HepG2 (cell line): ENCODE results near the gene ACTRT2. TPM values are rescaled to one million over a fixed set of nuclear protein-coding genes. Genes with fewer than 3 reads are reported as not detected.

Source experiments
- ATAC-seq: fragments of 200-7000 bp; cut with Tn5 transposase; 3 replicates; pipeline ENCODE4 v1.9.1; 2020; ENCODE audit warnings: mild to moderate bottlenecking, moderate library complexity
- BruUV-seq: library from RNA; stranded (reverse); fragments of 400-500 nt; replicated peaks from 2 replicates; lab custom pipeline; 2021; lab: Mats Ljungman, UMichigan
- CTCF ChIA-PET: fragments of 300-600 bp; formaldehyde crosslinking; extraction: SDS; loops from one replicate; lab custom pipeline; 2021; ENCODE audit warnings: low total read pairs, inconsistent platforms, low intra/inter-chr PET ratio; lab: Yijun Ruan, JAX
- POLR2A ChIA-PET: fragments of 350-600 bp; sonication (Branson Sonifier 250); formaldehyde crosslinking; loops from one replicate; lab custom pipeline; 2020; ENCODE audit warnings: antibody characterized with exemption, inconsistent platforms; lab: Yijun Ruan, JAX
- DNase-seq: peaks from one replicate; pipeline ENCODE4 v3.0.0-alpha.2; 2015; ENCODE audit warnings: low spot score
- FAIRE-seq: peaks from 3 replicates; lab custom pipeline; 2011; peaks lifted over from hg19 to GRCh38; lab: Jason Lieb, UNC
- H2AFZ ChIP-seq: one replicate; pipeline ENCODE4 v1.6.1; 2011; ENCODE audit warnings: low read length, inconsistent platforms
- H3K27ac ChIP-seq: fragments of 300-600 bp; 3 replicates; pipeline ENCODE4 v1.8.0; 2011; ENCODE audit warnings: mixed run types, mild to moderate bottlenecking, mixed read lengths, low read length, inconsistent platforms; ENCODE audit not compliant: insufficient read depth; ENCODE audit errors: extremely low read length
- H3K27me3 ChIP-seq, 2 experiments: fragments of 200-600 bp in 1 of 2; 2 replicates in 1 of 2; 3 replicates in 1 of 2; pipeline versions ENCODE4 v1.6.0 to v1.8.0; 2011; ENCODE audit warnings: low read length in 2 of 2, mild to moderate bottlenecking in 2 of 2, moderate library complexity in 2 of 2, inconsistent platforms in 1 of 2; ENCODE audit not compliant: insufficient read depth in 2 of 2, control insufficient read depth in 1 of 2
- H3K36me3 ChIP-seq, 2 experiments: fragments of 200-600 bp in 1 of 2; replicated peaks in 1 of 2; 2 replicates in 1 of 2; 3 replicates in 1 of 2; pipeline versions ENCODE4 v1.5.1 to v1.8.0; 2011; ENCODE audit warnings: low read length in 2 of 2, inconsistent platforms in 1 of 2; ENCODE audit not compliant: insufficient read depth in 2 of 2, control insufficient read depth in 1 of 2
- H3K4me1 ChIP-seq: 2 replicates; pipeline ENCODE4 v1.5.1; 2012; ENCODE audit warnings: low read length, inconsistent platforms; ENCODE audit not compliant: insufficient read depth
- H3K4me2 ChIP-seq: 2 replicates; pipeline ENCODE4 v1.6.0; 2011; ENCODE audit warnings: low read depth, low read length, inconsistent platforms
- H3K4me3 ChIP-seq, 3 experiments: fragments of 200-600 bp in 1 of 3; sonication (generic), shearing (Covaris generic) in 1 of 3; replicated peaks in 1 of 3; 2 replicates each; pipeline ENCODE4 v1.5.1; 2011 to 2016; ENCODE audit warnings: low read length in 3 of 3, inconsistent platforms in 2 of 3, low read depth in 2 of 3, mild to moderate bottlenecking in 2 of 3, control low read depth in 1 of 3, mixed read lengths in 1 of 3; ENCODE audit not compliant: insufficient read depth in 1 of 3
- H3K79me2 ChIP-seq: one replicate; pipeline ENCODE4 v1.6.1; 2011; ENCODE audit warnings: low read length, inconsistent platforms; ENCODE audit not compliant: insufficient read depth
- H3K9ac ChIP-seq: 2 replicates; pipeline ENCODE4 v1.6.0; 2011; ENCODE audit warnings: mild to moderate bottlenecking, low read depth, low read length, inconsistent platforms; ENCODE audit not compliant: insufficient read depth
- H3K9me3 ChIP-seq: 2 replicates; pipeline ENCODE4 v1.5.1; 2012; ENCODE audit warnings: mild to moderate bottlenecking, low read length
- H4K20me1 ChIP-seq: 2 replicates; pipeline ENCODE4 v1.6.0; 2011; ENCODE audit warnings: inconsistent platforms, mild to moderate bottlenecking, low read length, moderate library complexity; ENCODE audit not compliant: insufficient read depth
- HNF4A ChIP-seq: sonication (generic); formaldehyde crosslinking; IDR thresholded peaks from 2 replicates; pipeline ENCODE4 v1.4.0; 2020; ENCODE audit warnings: missing genetic modification reagents
- KLF9 ChIP-seq: IDR thresholded peaks from 2 replicates; pipeline ENCODE4 v1.6.1; 2016; ENCODE audit warnings: low read depth
- STAG1 ChIP-seq: sonication (generic); formaldehyde crosslinking; IDR thresholded peaks from 2 replicates; pipeline ENCODE4 v1.4.0; 2020; ENCODE audit warnings: missing genetic modification reagents
- TCF7 ChIP-seq: sonication (generic); IDR thresholded peaks from 2 replicates; pipeline ENCODE4 v1.6.1; 2016; ENCODE audit warnings: antibody characterized with exemption, low read depth
- ZMAT3 ChIP-seq: sonication (generic); formaldehyde crosslinking; conservative IDR thresholded peaks from 2 replicates; pipeline ENCODE4 v1.7.0; 2021; ENCODE audit warnings: missing genetic modification reagents
- ZNF589 ChIP-seq: sonication (generic); formaldehyde crosslinking; conservative IDR thresholded peaks from 2 replicates; pipeline ENCODE4 v1.8.0; 2022; ENCODE audit warnings: mild to moderate bottlenecking, moderate library complexity, missing genetic modification reagents
- WGBS: methylation state at CpG from one replicate; pipeline ENCODE4 v1.1.6; 2017; ENCODE audit warnings: low lambda C conversion rate; 5-methylcytosine and 5-hydroxymethylcytosine counted together
- in situ Hi-C: cut with HindIII; loops from 2 replicates; pipeline ENCODE4 v1.10.0; 2017; ENCODE audit warnings: low pct_unique_long_range_greater_than_20kb; ENCODE audit not compliant: extremely low pct_ligation_motif_present
- intact Hi-C: fragments of 100-400 bp; cut with micrococcal nuclease; formaldehyde crosslinking; loops from one replicate; pipeline ENCODE4 v1.10.0; 2022; ENCODE audit not compliant: unreplicated experiment
- polyA plus RNA-seq, 8 experiments: library from polyadenylated mRNA; depleted of rRNA in 3 of 8; stranded (reverse) in 7 of 8; unstranded in 1 of 8; fragments of >200 nt; fragmentation: Illumina TruSeq in 4 of 8; extraction: Trizol in 4 of 8; gene quantifications; 2 replicates each; pipeline versions ENCODE4 v1.2.1 to v1.2.3, GENCODE V29; 2011 to 2016; ENCODE audit warnings: low read depth in 4 of 8, missing spikeins in 1 of 8, mixed read lengths in 1 of 8; ENCODE audit not compliant: insufficient read depth in 1 of 8
- total RNA-seq, 5 experiments: library from RNA; depleted of rRNA; stranded (reverse); fragments of >200 nt; fragmentation: Illumina TruSeq; extraction: Trizol; gene quantifications; 2 replicates each; pipeline ENCODE4 v1.2.3, GENCODE V29; 2016; ENCODE audit warnings: low read depth in 1 of 5
- TF ChIP-seq, protein P1 (sequence below): sonication (generic); formaldehyde crosslinking; IDR thresholded peaks from 2 replicates; pipeline ENCODE4 v1.5.0; 2020; ENCODE audit warnings: mild to moderate bottlenecking, missing genetic modification reagents, moderate library complexity

Gene ACTRT2
- total and polyA plus RNA-seq, 2 of the 13 experiments (the other 11 are each of a cell fraction or from before 2014, with no cell fraction given), result not detected

DNA sequence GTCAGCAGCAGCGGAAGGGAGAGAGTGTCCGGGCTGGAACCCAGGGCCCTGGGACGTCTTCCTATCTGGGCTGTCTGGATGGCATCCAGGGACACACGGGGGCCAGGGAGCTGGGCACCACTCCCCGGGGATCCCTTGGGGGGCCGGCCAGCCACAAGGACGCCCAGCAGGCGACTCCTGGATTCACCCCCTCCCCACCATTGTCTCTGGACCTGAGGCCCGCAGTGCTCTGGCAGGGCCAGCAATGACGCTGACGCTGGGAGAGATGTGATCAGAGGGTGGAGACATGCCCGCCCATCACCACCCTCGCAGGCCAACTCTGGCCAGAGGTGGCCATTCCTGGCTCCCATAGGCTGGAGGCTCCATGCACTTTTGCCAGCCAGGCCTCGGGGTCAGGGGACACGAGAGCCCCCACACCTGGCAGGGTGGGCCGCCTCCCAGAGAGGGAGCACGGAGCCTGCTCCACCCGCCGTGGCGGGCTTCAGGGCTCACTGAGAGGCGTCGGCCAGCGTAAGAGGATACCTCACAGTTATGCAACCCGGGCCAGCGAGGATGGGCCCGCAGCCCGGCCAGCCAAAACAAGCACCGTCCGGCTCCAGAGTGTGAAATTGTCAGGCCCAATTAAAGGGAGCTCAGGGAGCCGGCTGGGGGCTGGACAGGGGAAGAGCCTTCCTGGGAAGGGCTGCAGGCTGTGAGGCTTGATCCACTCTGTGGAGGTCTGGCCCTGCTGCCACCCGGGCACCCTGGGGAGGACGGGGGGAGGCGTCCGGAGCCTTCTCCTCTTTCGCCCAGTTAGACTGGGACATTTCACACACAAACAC, 10.3 kb downstream of the ACTRT2 start:
- Histone ChIP-seq H3K4me3 (no peak overlapping the region), H3K27me3 (peaks cover 13 to 86% of the 10 kb centered on the region in 2 experiments; a peak in 4 of 5 replicates), H4K20me1 (no peaks in the 10 kb centered on the region), H3K36me3 (no peaks in the 10 kb centered on the region), H3K27ac (no peak overlapping the region), H3K4me2 (no peak overlapping the region; the same call in 1 of the 2 replicates), H3K4me1 (no peaks in the 10 kb centered on the region), H2AFZ (no peak overlapping the region), H3K9me3 (no peaks in the 10 kb centered on the region), H3K9ac (no peak overlapping the region), H3K79me2 (no peaks in the 10 kb centered on the region)
- FAIRE-seq, result no peak
- intact Hi-C loops (no loop called here), in situ Hi-C loops (no loop called here)
- CTCF ChIA-PET, result no interaction called here
- ATAC-seq, result no peak; the same call in 2 of the 3 replicates
- BruUV-seq, result no TSS peak
- TF ChIP-seq, protein P1, sequence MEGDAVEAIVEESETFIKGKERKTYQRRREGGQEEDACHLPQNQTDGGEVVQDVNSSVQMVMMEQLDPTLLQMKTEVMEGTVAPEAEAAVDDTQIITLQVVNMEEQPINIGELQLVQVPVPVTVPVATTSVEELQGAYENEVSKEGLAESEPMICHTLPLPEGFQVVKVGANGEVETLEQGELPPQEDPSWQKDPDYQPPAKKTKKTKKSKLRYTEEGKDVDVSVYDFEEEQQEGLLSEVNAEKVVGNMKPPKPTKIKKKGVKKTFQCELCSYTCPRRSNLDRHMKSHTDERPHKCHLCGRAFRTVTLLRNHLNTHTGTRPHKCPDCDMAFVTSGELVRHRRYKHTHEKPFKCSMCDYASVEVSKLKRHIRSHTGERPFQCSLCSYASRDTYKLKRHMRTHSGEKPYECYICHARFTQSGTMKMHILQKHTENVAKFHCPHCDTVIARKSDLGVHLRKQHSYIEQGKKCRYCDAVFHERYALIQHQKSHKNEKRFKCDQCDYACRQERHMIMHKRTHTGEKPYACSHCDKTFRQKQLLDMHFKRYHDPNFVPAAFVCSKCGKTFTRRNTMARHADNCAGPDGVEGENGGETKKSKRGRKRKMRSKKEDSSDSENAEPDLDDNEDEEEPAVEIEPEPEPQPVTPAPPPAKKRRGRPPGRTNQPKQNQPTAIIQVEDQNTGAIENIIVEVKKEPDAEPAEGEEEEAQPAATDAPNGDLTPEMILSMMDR (CRISPR knock-in tag), result no peak
- TF ChIP-seq STAG1 (CRISPR knock-in tag), result no peak
- no peak for TF ChIP-seq HNF4A (CRISPR knock-in tag)
- no peak for TF ChIP-seq TCF7
- no peak for TF ChIP-seq KLF9 (CRISPR knock-in tag)
- TF ChIP-seq ZNF589 (CRISPR knock-in tag), result no peak
- no peak for TF ChIP-seq ZMAT3 (CRISPR knock-in tag)
- 8% methylated on average over 10 of the region's 35 CpGs for WGBS
- POLR2A ChIA-PET, result no interaction called here
- no peak for DNase-seq
